PC-3 (cell line): Measurements from ENCODE around the gene PLD4. TPM values are rescaled to one million over a fixed set of nuclear protein-coding genes. Genes with fewer than 3 reads are reported as not detected.

ENCODE experiments used
- ATAC-seq: fragments of 200-7000 bp; cut with Tn5 transposase; 2 replicates; pipeline ENCODE4 v1.9.1; 2020; ENCODE audit warnings: mild to moderate bottlenecking, moderate library complexity
- BruUV-seq: library from RNA; stranded (reverse); fragments of 400-500 nt; replicated peaks from 2 replicates; lab custom pipeline; 2021; lab: Mats Ljungman, UMichigan
- CTCF ChIA-PET: fragments of 300-600 bp; sonication (Branson Sonifier 250); formaldehyde crosslinking; loops from one replicate; lab custom pipeline; 2022; ENCODE audit warnings: antibody characterized with exemption; lab: Charles Lee
- POLR2A ChIA-PET: fragments of 300-600 bp; sonication (Branson Sonifier 250); formaldehyde crosslinking; loops from one replicate; lab custom pipeline; 2022; ENCODE audit warnings: antibody characterized with exemption; ENCODE audit not compliant: unreplicated experiment; lab: Charles Lee
- DNase-seq: peaks from one replicate; pipeline ENCODE4 v3.0.0-alpha.2; 2015
- H2AFZ ChIP-seq: fragments of 300-600 bp; sonication (generic); 2 replicates; pipeline ENCODE4 v1.6.0; 2016; ENCODE audit warnings: antibody characterized with exemption, low read length
- H3F3A ChIP-seq: fragments of 300-600 bp; sonication (generic); one replicate; pipeline ENCODE4 v1.6.0; 2017; ENCODE audit warnings: antibody characterized with exemption, low read length, control low read depth, mild to moderate bottlenecking; ENCODE audit not compliant: unreplicated experiment
- H3K27ac ChIP-seq: fragments of 300-600 bp; sonication (generic); 2 replicates; pipeline ENCODE4 v1.5.1; 2016; ENCODE audit warnings: mild to moderate bottlenecking, low read length
- H3K27me3 ChIP-seq: fragments of 300-600 bp; sonication (generic); 2 replicates; pipeline ENCODE4 v1.6.1; 2016; ENCODE audit warnings: low read length, mixed read lengths
- H3K36me3 ChIP-seq: fragments of 300-600 bp; sonication (generic); 2 replicates; pipeline ENCODE4 v1.6.1; 2016; ENCODE audit warnings: low read depth, mixed run types, low read length, mixed read lengths
- H3K4me1 ChIP-seq: fragments of 300-600 bp; sonication (generic); 2 replicates; pipeline ENCODE4 v1.5.1; 2016; ENCODE audit warnings: low read length; ENCODE audit not compliant: insufficient read depth
- H3K4me2 ChIP-seq: fragments of 300-600 bp; sonication (generic); 2 replicates; pipeline ENCODE4 v1.6.0; 2016; ENCODE audit warnings: low read length
- H3K4me3 ChIP-seq: fragments of 300-600 bp; sonication (generic); 2 replicates; pipeline ENCODE4 v1.5.1; 2016; ENCODE audit warnings: mild to moderate bottlenecking, low read length, mixed read lengths
- H3K79me2 ChIP-seq: fragments of 300-600 bp; sonication (generic); 2 replicates; pipeline ENCODE4 v1.6.1; 2017; ENCODE audit warnings: low read length, mixed read lengths
- H3K9ac ChIP-seq: fragments of 300-600 bp; sonication (generic); 2 replicates; pipeline ENCODE4 v1.6.0; 2016; ENCODE audit warnings: mild to moderate bottlenecking, low read length
- H3K9me2 ChIP-seq: fragments of 300-600 bp; sonication (generic); replicated peaks from 2 replicates; pipeline ENCODE4 v1.6.1; 2016; ENCODE audit warnings: mixed run types, low read length, mixed read lengths
- H3K9me3 ChIP-seq: fragments of 300-600 bp; sonication (generic); 2 replicates; pipeline ENCODE4 v1.6.1; 2016; ENCODE audit warnings: low read length, mixed read lengths
- H4K20me1 ChIP-seq: fragments of 300-600 bp; sonication (generic); 2 replicates; pipeline ENCODE4 v1.6.1; 2016; ENCODE audit warnings: low read length, mixed read lengths
- EZH2 ChIP-seq: fragments of 300-600 bp; sonication (generic); IDR thresholded peaks from one replicate; pipeline ENCODE4 v1.6.1; 2017; ENCODE audit warnings: antibody characterized with exemption, mild to moderate bottlenecking, low read length; ENCODE audit not compliant: unreplicated experiment
- EZH2phosphoT487 ChIP-seq: fragments of 300-600 bp; sonication (generic); IDR thresholded peaks from 2 replicates; pipeline ENCODE4 v1.6.1; 2018; ENCODE audit warnings: mild to moderate bottlenecking, antibody characterized with exemption, low read length, borderline replicate concordance
- intact Hi-C: fragments of 100-400 bp; cut with micrococcal nuclease; formaldehyde crosslinking; loops from 2 replicates; pipeline ENCODE4 v1.9.0; 2023
- total RNA-seq: library from RNA; depleted of rRNA; stranded (reverse); fragments of >200 nt; gene quantifications from 2 replicates; pipeline ENCODE4 v1.2.3, GENCODE V29; 2014
- TF ChIP-seq, protein P1 (sequence below): fragments of 300-600 bp; sonication (generic); conservative IDR thresholded peaks from 2 replicates; pipeline ENCODE4 v1.5.1; 2017; ENCODE audit warnings: antibody characterized with exemption, low read depth, mild to moderate bottlenecking, low read length

PLD4 gene
- total RNA-seq, 1 experiment from 2014 or later, result 0.04 TPM

DNA sequence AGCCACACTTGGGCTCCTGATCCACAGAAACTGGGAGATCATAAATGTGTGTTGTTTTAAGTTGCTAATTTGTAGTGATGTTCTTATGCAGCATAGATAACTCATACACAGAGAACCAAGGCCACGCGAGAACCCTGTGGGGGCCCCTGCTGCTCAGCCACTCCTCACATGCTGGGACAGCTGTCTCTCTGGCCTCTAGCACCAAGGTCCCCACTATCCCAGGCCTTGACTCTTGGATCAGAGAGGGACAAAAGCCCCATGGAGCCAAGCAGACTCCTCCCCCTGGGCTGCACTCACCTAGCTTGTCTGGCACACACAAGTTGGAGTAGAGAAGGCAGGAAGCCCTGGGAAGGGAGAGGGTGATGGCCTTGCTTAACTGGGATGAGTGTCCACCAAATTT is 11.3 kb downstream of the PLD4 start:
- TF ChIP-seq EZH2 (no peak), EZH2phosphoT487 (no peak)
- TF ChIP-seq, protein P1, sequence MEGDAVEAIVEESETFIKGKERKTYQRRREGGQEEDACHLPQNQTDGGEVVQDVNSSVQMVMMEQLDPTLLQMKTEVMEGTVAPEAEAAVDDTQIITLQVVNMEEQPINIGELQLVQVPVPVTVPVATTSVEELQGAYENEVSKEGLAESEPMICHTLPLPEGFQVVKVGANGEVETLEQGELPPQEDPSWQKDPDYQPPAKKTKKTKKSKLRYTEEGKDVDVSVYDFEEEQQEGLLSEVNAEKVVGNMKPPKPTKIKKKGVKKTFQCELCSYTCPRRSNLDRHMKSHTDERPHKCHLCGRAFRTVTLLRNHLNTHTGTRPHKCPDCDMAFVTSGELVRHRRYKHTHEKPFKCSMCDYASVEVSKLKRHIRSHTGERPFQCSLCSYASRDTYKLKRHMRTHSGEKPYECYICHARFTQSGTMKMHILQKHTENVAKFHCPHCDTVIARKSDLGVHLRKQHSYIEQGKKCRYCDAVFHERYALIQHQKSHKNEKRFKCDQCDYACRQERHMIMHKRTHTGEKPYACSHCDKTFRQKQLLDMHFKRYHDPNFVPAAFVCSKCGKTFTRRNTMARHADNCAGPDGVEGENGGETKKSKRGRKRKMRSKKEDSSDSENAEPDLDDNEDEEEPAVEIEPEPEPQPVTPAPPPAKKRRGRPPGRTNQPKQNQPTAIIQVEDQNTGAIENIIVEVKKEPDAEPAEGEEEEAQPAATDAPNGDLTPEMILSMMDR, result no peak
- no peak overlapping the region for H3K27ac ChIP-seq
- H3K36me3 ChIP-seq, result no peaks in the 10 kb centered on the region
- no peak for DNase-seq
- ChIA-PET CTCF (no interaction called here), POLR2A (no interaction called here)
- no peaks in the 10 kb centered on the region for H3K9me3 ChIP-seq
- no peaks in the 10 kb centered on the region for H3K4me1 ChIP-seq
- no peaks in the 10 kb centered on the region for H3F3A ChIP-seq
- no peaks in the 10 kb centered on the region for H3K9me2 ChIP-seq
- H3K27me3 ChIP-seq, result no peaks in the 10 kb centered on the region
- intact Hi-C loops, result no loop called here
- no peak overlapping the region for H3K4me3 ChIP-seq
- H3K79me2 ChIP-seq, result no peaks in the 10 kb centered on the region
- BruUV-seq, result no TSS peak
- H3K9ac ChIP-seq, result no peak overlapping the region
- H3K4me2 ChIP-seq, result no peak overlapping the region
- H2AFZ ChIP-seq, result no peak overlapping the region
- no peak for ATAC-seq
- no peaks in the 10 kb centered on the region for H4K20me1 ChIP-seq

DNA sequence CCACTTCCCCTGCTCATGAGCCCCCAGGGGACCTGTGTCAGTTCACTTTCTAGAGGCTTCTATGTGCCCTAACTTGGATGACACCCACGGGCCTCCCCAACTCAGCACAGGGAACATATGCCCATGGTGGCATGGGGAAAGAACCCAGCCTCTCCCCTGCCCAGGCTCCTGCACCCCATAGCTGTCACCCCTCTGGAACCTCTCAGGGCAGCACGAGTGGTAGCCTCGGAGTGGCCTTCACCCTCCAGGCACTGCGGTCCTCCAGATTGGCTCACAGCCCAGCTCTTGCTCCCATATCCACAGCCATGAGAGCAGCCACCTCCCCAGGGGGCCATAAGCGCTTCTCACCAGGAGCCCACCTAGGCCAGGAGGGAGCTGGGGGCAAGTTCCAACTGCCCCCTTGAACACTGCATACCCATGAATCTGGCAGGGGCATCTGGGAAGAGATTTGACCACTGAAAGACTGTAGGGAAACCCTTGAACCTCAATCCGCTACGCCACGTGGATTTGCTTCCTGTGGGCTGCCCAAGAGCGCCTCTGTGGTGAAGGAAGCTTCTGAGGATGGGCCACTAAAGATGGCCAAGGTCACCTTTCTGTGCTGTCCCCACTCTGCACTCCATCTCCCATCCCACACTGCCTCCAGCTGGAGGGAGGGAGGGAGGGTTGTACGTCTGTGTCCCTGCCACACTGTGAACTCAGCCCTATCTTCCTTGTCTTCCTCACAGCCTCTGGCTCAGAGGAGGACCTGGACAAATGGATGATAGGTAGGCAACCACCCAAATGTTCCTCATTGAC is 11.9 kb downstream of the PLD4 start:
- CTCF ChIA-PET, result interaction anchor here (0.6 kb wide), 1 partner anchor 34 kb away, joined by 3 read pairs; no protein-coding TSS in a partner anchor
- no TSS peak for BruUV-seq
- POLR2A ChIA-PET, result interaction anchor here (0.5 kb wide), 1 partner anchor 42 kb away, joined by 3 read pairs; the partner anchor contains the start of gene AHNAK2
- Histone ChIP-seq H3K27ac (no peak overlapping the region), H3K9me3 (no peaks in the 10 kb centered on the region), H3K79me2 (no peaks in the 10 kb centered on the region), H3K4me1 (no peaks in the 10 kb centered on the region), H3K9me2 (no peaks in the 10 kb centered on the region), H3F3A (no peaks in the 10 kb centered on the region), H4K20me1 (no peaks in the 10 kb centered on the region), H3K36me3 (no peaks in the 10 kb centered on the region), H3K27me3 (no peaks in the 10 kb centered on the region), H3K9ac (no peak overlapping the region), H2AFZ (no peak overlapping the region), H3K4me2 (no peak overlapping the region), H3K4me3 (no peak overlapping the region)
- DNase-seq, result no peak
- no peak for TF ChIP-seq EZH2phosphoT487
- TF ChIP-seq, protein P1, result no peak
- TF ChIP-seq EZH2, result no peak
- intact Hi-C loops, result no loop called here
- ATAC-seq, result no peak

DNA sequence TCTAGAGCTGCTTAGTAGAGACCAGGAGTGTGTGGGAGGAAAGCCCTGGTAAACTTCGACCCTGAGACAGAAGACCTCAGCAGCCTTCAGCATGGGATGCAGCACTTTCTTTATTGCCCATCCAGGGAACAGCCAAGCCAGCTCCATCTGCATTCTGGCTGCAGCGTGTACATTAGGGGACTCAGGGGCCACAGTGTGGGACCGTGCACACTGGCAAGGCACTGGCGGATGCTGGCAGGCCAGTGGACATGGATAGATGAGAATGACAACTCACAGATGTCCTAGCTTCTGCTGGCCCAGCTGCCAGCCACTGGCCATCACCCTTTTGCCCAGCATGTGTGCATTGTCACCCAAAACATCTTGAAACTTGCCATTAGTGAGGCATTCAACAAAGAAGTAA is 12.5 kb downstream of the PLD4 start:
- Histone ChIP-seq H3K27ac (no peak overlapping the region), H3K4me2 (no peak overlapping the region), H3K36me3 (no peaks in the 10 kb centered on the region), H4K20me1 (no peaks in the 10 kb centered on the region), H3K9me2 (no peaks in the 10 kb centered on the region), H3K4me3 (no peak overlapping the region), H3K9ac (no peak overlapping the region), H2AFZ (no peak overlapping the region), H3K79me2 (no peaks in the 10 kb centered on the region), H3F3A (no peaks in the 10 kb centered on the region), H3K9me3 (no peaks in the 10 kb centered on the region), H3K4me1 (no peaks in the 10 kb centered on the region), H3K27me3 (no peaks in the 10 kb centered on the region)
- intact Hi-C loops, result no loop called here
- no TSS peak for BruUV-seq
- DNase-seq (no peak), ATAC-seq (no peak)
- ChIA-PET POLR2A (interaction anchor here (0.5 kb wide), 1 partner anchor 41 kb away, joined by 3 read pairs; the partner anchor contains the start of gene AHNAK2), CTCF (no interaction called here)
- TF ChIP-seq, protein P1, result no peak
- no peak for TF ChIP-seq EZH2
- no peak for TF ChIP-seq EZH2phosphoT487
